Right lobe of liver (tissue), 4 donors: Measurements from ENCODE around the gene ING1.

Source experiments
- CTCF ChIP-seq, 4 donors: fragments of 200-600 bp in 3 of 4; fragments of 450-650 bp in 1 of 4; IDR thresholded peaks; one replicate each; pipeline versions ENCODE4 v1.5.1 to v1.8.0; 2016 to 2022; ENCODE audit warnings: antibody characterized with exemption in 4 of 4, mild to moderate bottlenecking in 2 of 4
- POLR2A ChIP-seq: fragments of 450-650 bp; IDR thresholded peaks from one replicate; pipeline ENCODE4 v1.6.1; 2017; ENCODE audit warnings: antibody characterized with exemption, mild to moderate bottlenecking
- donor health status: DM: no; HTN: no; CAD: no.
- donor health status: DM: no; HTN: no; CAD: no.
- donor health status: DM: no; HTN: yes; CAD: no.

GRCh38 chr13:110731072-110731471, 17.6 kb downstream of the ING1 start:
- no peak for TF ChIP-seq CTCF (IDR thresholded peaks at IDR 0.05)
- TF ChIP-seq POLR2A = no peak
